Frontal cortex (tissue), 4 donors: Measurements from ENCODE around the gene AKAP13. TPM values are rescaled to one million over a fixed set of nuclear protein-coding genes. Genes with fewer than 3 reads are reported as not detected.

Experiments used
- DNase-seq, 2 donors: peaks; one replicate each; pipeline ENCODE4 v3.0.0; 2012; ENCODE audit warnings: low spot score in 2 of 2
- FAIRE-seq: peaks from 2 replicates; lab custom pipeline; 2012; peaks lifted over from hg19 to GRCh38; lab: Jason Lieb, UNC
- total RNA-seq: library from RNA; depleted of rRNA; stranded (reverse); fragments of >200 nt; gene quantifications from one replicate; pipeline ENCODE4 v1.2.3, GENCODE V29; 2014
- donor health status: control.
- donor health status: control.
- donor health status: control.

Gene AKAP13
- total RNA-seq, 1 donor from 2014 or later = 67.3 TPM

DNA sequence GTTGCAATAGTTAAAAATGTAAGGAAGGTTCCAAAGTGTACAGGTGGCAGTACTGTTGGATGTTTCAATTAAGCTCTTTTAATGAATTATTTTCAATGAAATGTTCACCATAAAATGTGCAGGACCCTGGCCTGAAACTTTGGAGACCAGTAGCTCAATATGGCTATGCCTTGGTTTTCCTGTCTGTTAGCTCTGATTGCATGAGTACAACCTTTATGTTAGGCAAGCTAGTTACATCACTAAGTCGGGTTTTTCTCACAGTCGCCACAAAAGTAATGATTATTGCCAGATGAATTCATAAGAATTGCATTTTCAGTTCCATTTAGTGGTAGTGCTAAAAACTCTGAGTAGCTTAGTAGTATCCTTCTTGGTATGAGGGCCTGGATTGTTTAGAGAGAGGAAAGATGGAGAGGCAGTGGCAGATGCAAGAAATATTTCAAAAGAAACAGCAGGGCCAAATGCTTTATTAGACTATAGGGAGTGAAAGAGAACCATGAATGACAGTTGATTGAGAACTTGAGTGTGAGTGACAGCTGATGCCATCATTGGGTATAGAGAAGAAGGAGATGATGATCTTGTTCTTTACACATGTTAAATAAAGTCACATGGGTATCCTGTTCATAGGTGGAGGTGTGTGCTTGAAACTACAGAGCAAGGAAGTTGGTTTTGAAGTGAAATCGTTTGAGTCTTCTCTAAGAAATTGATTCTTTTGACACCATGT, 109.5 kb downstream of the AKAP13 start:
- FAIRE-seq (no peak), DNase-seq (no peak)

DNA sequence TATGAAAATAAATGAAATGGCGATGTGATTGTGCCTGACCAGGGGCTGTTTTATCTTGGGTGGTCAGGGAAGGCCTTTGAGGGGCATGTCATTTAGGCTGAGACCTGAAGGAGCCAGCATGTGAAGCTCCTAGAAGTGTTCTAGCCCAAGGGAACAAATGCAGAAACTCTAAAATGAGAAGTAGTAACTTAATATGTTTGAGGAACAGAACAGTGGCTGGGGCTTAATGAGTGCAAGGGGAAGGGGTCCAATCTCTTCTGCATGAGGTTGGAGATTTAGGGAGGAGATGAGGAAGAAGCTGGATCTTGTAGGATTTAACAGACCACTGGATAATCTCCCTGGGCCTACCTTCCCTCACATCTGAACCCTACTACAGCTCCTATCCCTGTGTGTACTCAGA, 110.5 kb downstream of the AKAP13 start:
- no peak for DNase-seq
- FAIRE-seq = no peak

DNA sequence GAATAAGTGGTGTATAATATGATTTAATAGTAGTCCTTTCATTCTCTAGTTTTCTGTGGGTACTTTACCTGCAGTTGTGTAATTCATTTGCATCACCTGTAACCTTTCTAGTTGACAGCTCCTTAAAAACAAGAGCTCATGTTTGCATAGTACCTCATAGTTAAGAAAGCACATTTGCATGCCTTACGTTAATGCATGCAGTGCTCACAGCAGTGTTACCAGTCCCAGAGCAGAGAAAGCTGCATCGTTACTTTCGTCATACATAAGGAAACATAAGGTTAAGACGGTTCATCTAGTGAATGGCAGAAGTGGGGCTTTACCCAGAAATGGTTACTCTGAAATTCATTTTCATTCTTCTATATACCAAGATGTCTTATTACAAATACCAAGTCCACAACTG, 111.3 kb downstream of the AKAP13 start:
- DNase-seq = no peak
- FAIRE-seq = no peak

DNA sequence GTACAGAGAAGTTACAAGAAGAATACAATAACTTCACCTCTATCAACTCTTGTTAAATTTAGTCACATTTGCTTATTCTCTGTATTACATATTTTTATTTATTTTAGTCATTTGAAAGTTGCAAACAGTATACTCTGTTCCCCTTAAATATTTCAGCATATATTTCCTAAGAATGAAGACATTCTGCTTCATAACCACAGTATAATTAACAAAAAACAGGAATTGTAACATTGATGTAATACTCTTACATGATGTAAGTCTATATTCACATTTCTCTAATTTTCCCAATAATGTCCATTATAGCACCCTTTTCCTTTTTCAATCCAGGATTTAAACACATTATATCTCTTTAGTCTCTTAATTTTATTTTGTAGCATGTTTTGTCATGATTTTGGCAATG, 112.0 kb downstream of the AKAP13 start:
- FAIRE-seq = no peak
- DNase-seq = no peak

DNA sequence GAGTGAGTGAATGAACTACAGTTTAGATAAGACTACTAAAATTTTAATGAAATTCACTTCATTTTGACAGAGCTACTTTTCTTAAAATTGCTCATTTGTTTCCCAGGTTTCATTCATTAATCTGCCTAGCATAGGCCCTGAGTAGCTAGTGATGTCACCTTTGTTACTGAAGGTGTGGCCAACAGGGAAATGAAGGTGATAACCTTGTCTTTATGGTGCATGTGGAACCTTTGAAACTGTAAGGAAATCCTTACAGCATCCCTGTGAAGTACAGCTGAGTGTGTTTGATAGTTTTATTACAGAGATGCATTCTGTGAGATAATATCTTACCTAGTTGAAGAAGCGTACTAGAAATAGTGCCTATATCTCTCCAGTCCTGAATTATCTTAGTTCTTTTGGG, 112.9 kb downstream of the AKAP13 start:
- DNase-seq (no peak), FAIRE-seq (no peak)

DNA sequence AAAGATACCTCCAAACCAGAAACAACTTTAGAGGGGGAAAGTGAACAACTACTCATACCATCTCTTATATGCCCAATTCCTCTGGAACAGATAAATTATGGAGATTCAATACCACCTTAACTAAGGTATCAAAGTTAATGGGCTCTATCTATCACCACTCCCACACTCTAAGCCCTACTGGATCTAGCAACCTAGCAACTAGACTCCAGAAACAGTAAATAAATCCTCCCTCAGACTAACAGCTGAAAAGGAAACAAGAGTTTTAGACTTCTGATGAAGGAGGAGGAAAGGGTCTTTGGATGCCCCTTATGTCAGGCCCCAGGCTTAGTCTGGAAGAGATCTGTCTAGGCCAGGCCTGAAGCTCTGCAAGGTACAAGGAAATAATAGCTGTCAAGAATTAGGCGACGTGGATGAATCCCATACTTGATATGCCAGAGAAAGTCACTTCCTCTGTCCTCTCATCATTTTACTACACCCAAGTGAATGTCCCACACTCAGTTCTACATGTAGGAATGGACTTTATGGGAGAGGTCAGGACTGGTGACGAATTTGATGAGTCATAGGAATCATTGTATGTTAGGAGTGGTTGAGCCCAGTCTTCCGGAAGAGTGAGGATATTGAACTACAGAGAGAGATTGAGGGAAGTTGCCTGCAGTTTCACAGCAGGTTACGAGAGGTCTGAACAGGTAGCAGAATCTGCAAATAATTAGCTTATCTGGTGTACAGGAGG, 113.8 kb downstream of the AKAP13 start:
- FAIRE-seq = no peak
- DNase-seq = no peak

DNA sequence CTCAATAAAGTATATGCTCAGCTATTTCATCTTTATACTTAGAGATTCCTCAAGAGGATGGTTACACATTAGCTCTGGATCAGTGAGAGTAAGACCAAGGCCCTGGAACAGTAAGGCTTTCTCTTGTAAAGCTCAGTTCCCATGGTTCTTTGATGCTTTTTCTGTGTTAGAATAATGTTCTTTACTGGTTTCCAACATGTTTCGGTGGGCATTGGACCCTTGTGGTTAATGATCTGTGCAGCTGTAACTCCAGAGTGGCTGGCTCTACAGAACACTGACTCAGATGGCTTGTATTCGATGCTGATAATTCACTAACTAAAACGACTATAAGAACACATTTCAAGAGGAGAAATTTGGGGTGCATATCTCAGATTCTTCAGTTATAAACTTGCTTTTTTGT, 114.7 kb downstream of the AKAP13 start:
- no peak for FAIRE-seq
- DNase-seq = no peak

DNA sequence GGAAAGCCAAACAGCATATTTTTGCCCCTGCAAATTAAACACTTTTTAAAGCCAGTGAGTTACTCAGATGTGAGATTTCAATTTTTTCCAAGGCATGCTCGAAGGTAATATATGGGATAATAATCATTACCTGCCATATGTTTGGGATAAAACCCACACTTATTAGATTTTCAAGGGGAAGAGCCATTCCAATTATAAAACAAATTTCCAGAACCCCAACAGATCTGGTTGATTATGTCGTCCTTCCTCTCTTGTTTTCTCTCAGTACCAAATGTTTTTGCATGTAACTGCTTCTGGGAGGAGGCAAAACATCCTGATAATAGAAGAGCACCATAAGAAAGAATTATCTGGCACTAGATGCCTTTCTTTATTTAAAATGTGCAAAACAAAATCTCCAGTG, 115.1 kb downstream of the AKAP13 start:
- FAIRE-seq = no peak
- DNase-seq = no peak

DNA sequence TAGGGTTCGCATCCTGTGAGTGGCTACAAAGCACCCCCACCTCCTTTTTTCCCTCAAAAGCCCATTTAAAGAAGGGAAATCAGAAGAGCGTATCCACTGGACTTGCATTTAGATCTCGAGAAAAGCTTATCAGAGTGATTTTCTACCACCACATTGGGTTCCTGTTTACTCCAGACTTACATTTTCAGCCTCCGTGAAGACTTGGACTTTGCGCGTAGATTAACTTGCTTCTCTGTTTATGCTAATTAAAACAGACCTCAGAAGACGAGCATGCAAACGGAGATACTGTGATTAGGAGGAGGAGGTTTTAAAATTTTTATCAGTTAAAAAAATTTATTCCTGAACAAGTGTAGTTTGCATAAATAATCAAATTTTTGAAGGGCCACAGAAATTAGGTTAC, 115.7 kb downstream of the AKAP13 start:
- FAIRE-seq (no peak), DNase-seq (no peak)

DNA sequence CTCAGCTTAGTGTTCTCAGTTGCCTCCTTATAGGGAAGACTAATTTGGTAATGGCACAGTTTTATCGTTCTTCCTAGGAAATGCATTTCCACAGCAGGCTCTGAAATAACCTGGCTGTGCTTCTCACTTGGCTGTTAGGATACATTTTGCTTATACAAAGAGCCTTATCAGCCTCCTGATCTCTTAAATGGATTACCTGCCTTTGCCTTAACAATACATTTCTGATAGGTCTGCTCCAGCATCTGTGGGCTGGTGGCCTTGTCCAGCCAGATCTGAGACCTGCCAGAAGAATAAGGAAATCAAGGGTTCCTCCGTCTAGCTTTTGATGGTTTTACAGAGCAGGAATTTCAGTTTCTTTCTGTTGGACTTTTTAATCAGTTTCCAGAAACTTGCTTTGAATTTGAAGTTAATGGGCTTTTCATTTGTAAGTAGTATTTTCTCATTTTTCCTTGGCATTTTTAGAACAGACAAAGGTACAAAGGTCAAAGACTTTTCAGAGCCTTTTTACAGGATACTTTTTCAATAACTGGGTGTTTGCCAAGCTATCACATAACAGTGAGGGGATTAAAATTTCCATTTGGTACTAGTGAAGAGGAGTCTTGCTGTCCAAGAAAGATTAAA, 116.3 kb downstream of the AKAP13 start:
- no peak for DNase-seq
- no peak for FAIRE-seq

DNA sequence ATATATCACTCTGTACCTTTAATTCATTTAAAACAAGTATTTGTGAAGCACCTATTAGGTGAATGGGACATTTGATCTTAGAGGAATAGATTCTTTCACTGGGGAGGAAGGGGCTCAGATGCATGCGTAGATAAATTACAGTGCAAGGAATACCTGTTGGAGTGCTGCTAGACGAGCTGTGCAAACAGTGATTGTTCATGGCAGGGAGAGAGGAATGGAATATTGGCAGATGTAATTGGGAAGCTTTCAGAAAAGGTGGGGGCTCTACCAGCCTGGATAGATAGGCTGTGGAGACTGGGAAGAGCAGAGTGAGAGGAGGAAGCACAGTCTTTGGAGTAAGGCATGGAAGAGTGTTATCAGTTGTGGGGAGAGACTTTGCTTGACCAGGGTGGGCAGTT, 116.8 kb downstream of the AKAP13 start:
- FAIRE-seq (no peak), DNase-seq (no peak)

DNA sequence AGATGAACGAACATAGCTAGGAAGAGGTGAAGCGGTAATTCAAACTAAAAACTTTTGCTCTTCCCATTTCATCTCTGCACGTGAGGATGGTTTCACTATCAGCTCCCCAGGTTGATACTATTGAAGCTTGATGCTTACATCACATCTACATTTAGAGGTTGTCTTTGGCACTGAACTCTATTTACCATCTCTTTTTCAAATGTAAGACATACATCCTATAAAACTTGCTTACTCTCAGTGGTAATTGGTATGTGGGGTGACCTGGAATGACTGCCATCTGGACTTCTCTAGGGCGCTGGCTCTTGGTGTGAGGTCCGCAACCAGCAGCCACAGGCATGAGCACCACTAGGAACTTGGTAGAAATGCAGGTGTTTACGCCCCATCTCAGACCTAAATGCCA, 118.1 kb downstream of the AKAP13 start:
- FAIRE-seq = no peak

DNA sequence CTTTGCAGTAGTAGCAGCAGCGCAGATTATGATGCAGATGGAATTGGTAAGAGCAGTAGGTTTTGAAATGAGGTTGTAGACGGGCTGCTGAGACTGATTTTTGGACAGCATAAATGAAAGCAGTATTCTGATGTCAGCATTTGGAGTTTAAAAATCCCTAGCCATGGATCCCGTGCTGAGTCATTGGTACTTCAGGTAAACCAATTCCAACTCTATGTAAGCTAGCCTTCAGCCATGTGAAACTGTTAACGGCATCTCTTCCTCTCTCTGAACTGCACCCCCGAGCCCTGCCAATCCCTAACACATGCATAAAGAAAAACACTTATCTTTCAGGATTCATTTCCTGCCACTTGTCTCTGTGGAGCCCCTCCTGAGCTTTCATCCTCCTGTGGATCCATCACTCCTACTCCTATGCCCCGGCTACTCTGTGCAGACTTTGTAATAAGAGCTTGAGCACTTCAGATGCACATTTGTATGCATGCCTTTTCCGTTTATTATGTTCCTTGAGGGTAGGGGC, 119.0 kb downstream of the AKAP13 start:
- DNase-seq (no peak), FAIRE-seq (no peak)

More for the DNA sequence above, 118.1 kb downstream of the AKAP13 start:
- DNase-seq = no peak

DNA sequence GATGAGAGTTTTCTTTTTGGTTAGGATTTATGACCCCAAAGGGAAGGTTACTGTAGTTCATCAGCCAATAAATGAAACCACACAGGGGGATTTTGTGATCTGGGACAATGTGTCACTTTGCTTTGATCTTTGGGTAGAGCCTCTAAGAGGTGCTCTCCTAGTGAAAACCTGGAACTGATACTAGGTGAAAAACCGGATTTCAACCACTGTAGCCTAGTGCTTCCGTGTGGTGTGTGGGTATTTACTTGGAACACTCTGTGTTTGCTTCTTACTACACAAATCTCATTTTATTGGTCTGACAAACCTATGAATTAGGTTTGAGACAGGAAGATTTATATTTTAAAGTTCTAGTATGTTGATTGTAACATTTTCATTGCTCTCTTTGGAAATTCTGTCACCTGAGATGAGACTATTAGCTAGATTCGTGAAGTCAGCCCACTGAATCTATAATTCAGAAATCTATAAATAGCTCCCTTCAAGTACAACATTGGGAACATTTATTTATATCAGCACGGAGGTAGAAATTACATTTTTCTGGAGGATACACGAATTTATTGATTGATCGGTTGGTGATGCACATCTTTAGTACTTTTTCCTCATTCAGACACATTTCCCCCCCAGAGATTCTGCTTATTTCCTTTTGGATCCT, 119.8 kb downstream of the AKAP13 start:
- no peak for FAIRE-seq
- no peak for DNase-seq

DNA sequence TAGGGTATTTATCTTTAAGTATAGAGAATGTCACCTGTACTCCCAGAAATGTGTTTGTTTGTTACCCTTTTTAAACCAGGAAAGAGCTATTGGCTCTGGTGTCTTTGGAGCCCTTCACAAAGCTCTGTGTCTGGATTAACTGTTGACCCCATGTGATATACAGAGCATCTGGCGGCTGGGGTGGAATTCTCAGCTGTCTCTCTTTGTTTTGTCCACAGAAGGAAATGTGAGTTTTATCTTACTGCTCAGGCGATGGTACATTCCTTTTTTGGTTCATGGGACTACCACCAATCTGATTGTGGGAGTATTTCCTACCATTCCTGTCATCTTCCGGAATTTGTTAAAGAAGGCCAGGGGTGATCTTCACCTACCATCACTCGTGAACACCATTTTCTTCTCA, 120.3 kb downstream of the AKAP13 start:
- FAIRE-seq = no peak

DNA sequence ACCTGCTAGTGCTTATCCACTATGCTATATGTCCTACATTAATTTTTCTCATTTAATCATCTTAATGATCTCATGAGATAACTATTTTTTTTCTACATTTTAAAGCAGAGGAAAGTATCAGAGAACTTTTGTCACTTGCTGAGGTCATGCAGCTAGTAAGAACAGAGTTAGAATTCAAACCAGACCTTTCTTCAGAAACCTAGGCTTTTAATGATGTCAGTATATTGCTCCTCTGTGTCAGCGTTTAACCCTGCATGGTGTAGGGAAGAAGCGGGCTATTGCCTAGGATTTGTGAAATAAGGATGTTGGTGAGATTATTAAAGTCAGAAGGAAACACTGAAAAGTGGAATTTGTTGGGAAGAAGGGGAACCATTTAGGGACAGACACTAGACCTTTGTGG, 121.2 kb downstream of the AKAP13 start:
- FAIRE-seq (no peak), DNase-seq (no peak)

More for the DNA sequence above, 120.3 kb downstream of the AKAP13 start:
- DNase-seq = no peak

DNA sequence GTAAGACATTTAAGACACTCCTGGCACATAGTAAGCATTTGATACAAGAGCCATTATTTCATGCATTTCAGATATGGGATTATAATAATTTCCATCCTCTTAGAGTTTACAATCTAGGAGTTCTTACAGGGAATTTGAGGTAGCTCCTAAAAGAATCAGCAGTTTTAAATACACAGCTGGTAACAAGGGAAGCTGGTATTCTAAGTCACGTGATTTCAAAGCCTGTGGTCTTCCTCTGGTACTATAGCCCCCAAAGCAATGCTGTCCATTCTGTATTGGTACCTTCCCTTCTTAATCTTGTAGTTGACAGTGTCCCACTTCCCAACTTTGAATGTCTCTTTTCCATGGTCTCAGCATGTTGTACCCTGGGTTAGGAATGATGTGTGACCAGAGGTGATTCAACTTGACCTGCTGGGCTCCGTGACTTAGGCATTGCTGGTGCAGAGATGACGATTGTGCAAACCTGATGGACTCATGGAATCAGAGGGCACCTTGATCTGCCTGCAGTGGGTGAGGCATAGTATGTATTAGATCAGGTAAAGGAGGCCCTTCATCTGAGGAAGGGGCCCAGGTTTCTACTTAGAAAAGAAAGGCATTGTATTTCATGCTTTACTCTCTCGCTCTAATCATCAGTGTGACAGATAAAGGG, 122.9 kb downstream of the AKAP13 start:
- DNase-seq (no peak), FAIRE-seq (no peak)

DNA sequence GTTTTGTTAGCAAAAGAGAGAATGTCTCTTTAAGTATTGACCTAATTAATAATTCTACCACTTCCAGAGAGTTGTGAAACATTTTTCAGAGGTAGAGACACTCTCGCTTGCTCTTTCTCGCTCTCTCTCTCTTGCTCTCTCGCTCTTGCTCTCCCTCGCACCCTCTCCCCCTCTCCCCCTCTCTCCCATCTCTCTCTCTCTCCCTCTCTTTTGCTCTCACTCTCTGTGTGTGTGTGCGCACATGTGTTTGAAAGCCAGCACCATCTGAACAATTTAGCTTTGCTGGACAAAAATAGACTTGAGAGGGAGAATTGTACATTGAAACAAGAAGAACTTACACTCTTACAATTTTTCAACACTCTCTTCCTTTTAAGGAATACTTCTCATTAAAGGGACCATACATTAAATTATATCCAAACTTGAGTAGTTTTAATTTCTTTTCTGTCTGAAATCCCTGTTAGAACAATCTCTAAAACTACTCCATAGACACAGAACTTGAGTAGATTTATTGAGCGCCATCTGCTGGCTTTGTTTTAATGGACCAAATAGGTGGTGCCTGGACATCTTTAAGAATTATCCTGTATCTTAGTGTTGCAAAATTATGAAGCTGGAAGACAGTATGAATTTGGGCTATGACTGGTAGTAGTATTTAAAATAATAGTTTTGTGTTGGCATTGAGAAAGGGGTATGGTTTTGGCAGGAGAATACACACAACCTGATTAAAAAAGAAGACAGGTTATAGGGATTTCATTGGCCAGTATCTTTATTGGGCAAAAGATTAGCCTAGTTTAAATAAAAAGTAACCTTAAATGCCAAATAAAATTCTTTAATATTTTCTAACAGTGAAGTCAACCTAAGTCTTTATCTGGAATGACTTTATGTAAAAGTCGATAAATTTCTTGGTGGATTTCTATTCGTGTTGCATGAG, 124.6 kb downstream of the AKAP13 start:
- DNase-seq = peak in 1 of 2 donors; percentile 26
- peak; percentile 64 for FAIRE-seq

DNA sequence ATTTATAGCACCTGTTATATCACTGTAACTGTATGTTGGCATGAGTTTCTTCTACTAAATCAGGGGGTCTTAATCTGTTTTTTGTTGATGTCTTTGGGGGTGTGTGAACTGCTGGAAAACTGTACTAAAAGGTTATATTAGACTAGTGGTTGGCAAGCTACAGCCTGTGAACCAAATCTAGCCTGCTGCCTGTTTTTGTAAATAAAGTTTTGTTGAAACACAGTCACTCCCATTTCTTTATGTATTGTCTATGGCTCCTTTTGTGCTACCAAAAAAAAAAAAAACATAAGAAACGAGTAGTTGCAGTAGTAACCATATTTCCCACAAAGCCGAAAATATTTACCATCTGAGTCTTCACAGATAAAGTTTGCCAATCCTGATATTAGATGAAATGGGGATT, 126.7 kb downstream of the AKAP13 start:
- DNase-seq (no peak), FAIRE-seq (no peak)
